Stimulated activated CD8-positive, alpha-beta memory T cell treated with anti-CD3 and anti-CD28 coated beads, Interleukin-2, amount 100 ng/mL, for 1 hour (primary cell): ENCODE measurements around the gene SCAANT1.
A peak's percentile ranks its signal among the peaks of the same experiment; 100 is the strongest.

Experiments used
- DNase-seq, 2 donors: peaks; one replicate each; pipeline ENCODE4 v3.0.0-alpha.2; 2020; ENCODE audit warnings: low read depth in 2 of 2

Gene SCAANT1

DNA sequence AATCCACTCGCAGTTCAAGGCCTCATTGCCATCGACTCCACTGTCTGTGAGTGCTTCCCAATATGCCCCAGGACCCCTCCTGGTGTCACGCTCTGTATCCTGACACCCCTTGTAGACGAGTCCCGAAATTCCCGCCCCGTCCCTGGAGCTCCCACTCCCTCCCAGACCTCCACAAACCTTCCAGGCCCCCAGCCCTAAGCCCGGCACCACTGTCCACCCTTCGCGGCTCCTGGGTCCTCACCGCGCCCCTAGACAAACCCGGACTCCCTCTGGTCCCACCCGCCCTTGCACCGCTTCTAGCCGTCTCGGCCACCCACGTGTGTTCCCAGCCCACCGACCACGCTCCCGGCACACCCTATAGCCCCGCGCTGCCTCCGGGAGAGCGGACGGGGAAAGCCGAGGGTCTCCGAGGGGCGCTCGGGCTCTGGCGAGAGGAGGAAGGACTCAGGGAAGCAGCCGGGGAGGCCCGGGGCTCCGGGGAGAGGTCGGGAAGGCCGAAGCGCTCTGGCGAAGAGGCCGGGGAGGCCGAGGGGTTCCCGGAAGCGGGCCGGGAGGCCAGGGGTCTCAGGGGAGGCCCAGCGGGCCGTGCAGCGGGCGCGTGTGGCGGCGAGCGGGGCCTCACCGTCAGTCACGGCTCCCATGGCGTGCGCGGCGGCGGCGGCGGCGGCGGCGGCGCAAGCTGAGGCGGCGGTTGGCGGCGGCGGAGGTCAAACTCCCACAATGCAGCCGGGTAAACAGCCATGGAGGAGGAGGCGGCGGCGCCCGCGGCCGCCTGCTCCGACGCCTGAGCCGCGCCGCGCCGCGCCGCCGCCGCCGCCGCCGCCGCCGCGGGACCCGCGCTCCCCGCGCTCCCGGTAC lies 48.8 kb downstream of the SCAANT1 start, which contains the start of the genes ATXN7 and THOC7:
ATXN7 (plus strand) TSS at position 718 of the 858 bp plus-strand sequence. CDS start 48,732 bp downstream, outside the sequence.
THOC7 (minus strand) TSS at position 656 of the 858 bp plus-strand sequence; CDS start at position 641, 15 bp downstream.
- peak; percentile 46 to 49 for DNase-seq

DNA sequence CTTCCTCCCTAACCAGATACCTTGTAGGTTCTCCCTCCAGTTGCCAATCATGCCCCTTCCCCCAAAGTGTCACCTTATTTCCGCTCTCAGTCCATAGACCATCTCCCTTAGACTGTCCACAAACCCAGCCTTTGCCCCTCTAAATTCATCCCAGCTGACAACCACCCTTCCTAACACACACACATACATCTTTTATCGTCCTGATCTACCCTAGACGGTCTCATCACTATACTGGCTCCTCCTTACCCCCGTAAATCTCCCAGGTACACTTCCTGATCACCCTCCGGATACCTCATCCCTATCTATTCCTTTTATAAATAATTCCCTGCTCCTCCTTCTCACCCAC lies 49.4 kb downstream of the SCAANT1 start:
- DNase-seq = no peak
